GM10266 (cell line): ENCODE measurements around the gene TRMT112.

Experiments
- DNase-seq: peaks from one replicate; pipeline ENCODE4 v3.0.0; 2012; ENCODE audit errors: extremely low spot score
- TF ChIP-seq, protein P1 (sequence below): IDR thresholded peaks from 2 replicates; pipeline ENCODE4 v1.5.1; 2012; ENCODE audit warnings: mild to moderate bottlenecking, low read depth; ENCODE audit not compliant: control insufficient read depth, insufficient read depth; ENCODE audit errors: missing control alignments

The TRMT112 gene

GRCh38 chr11:64291262-64291751 lies 26.1 kb downstream of the TRMT112 start, which contains the start of gene KCNK4:
Gene KCNK4 (plus strand): TSS chr11:64291302. CDS start chr11:64293019, 1,717 bp downstream.
- TF ChIP-seq, protein P1, sequence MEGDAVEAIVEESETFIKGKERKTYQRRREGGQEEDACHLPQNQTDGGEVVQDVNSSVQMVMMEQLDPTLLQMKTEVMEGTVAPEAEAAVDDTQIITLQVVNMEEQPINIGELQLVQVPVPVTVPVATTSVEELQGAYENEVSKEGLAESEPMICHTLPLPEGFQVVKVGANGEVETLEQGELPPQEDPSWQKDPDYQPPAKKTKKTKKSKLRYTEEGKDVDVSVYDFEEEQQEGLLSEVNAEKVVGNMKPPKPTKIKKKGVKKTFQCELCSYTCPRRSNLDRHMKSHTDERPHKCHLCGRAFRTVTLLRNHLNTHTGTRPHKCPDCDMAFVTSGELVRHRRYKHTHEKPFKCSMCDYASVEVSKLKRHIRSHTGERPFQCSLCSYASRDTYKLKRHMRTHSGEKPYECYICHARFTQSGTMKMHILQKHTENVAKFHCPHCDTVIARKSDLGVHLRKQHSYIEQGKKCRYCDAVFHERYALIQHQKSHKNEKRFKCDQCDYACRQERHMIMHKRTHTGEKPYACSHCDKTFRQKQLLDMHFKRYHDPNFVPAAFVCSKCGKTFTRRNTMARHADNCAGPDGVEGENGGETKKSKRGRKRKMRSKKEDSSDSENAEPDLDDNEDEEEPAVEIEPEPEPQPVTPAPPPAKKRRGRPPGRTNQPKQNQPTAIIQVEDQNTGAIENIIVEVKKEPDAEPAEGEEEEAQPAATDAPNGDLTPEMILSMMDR: no peak
- DNase-seq: no peak

DNA sequence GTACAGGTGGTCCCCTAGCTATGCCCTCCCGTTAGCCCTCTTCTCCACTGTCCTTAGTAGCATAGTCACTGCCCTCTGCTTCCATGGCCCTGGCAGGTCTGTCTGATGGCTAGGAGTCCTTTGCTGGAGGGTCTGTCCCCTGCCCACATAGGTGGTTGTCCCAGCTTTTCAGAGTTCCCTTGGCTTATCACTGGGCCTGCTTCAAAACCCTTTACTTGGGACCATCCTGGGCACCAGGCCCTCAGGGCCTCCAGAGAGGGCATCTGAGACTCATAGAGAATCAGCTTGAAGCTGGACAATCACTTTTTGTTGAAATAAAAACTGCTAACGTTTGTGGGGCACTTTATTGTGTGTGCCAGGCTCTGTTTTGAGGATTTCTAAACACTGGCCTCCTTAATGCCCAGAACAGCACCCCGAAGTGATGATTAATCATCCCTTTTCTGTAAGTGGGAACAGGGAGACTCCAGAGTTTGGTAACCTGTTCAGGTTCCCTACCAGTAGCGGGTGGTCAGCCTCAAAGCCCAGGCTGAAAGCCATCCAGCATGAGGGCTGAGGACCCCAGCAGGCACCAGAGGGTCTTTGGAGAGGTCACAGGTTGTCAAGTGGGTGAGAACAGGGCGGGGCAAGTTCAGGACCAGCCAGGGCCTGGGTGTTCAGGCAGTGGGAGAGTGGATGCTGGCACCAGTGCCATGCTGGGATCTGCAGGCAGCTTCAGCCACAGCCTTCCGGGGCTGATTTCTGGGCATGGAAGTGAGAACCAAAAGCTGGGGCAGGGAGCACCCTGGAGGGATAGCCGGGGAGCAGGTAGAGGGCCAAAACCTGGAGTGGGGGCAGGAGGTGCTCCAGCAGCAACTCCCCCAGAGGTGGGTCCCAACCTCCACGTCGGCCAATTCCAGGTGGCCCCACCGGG lies 26.8 kb downstream of the TRMT112 start:
- no peak for DNase-seq
- TF ChIP-seq, protein P1: no peak

DNA sequence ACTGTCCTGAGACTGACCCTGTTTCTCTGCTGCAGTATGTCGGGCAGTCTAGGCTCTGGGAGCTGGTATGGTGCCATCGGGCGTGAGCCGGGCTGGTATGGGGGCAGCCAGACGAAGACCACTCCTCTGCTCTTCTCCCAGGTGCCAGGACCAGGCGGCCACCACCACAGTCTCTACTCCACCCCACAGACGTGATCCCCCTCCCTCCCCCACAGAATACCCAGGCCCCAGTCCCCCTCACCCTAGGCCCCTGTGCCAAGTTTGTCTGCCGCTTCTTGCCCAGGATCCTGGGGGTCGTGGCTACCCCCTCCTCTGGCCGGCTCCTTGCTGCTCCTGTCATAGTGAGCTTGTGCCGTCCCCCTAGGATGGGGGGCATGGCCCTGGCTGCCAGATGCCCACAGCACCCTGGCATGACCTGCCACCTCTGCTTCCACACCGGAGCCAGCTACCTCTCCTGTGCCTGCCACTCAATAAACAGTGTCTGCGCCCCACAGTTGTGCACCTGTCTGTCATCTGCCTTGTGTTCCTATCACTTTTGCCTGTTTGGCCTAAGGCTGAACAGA lies 28.3 kb downstream of the TRMT112 start:
- TF ChIP-seq, protein P1: no peak
- no peak for DNase-seq

DNA sequence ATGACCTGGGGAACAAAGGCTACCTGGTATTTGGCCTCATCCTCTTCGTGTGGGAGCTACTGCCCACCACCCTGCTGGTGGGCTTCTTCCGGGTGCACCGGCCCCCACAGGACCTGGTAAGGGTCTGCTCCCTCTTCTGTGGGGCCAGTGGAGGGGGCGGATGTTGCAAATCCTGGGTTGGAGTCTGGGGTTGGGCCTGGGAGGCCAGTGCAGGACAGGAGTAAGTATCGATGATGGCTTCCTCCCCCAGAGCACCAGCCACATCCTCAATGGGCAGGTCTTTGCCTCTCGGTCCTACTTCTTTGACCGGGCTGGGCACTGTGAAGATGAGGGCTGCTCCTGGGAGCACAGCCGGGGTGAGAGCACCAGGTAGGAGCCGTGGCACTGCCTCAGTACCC lies 29.0 kb downstream of the TRMT112 start:
- TF ChIP-seq, protein P1: no peak
- DNase-seq: no peak

DNA sequence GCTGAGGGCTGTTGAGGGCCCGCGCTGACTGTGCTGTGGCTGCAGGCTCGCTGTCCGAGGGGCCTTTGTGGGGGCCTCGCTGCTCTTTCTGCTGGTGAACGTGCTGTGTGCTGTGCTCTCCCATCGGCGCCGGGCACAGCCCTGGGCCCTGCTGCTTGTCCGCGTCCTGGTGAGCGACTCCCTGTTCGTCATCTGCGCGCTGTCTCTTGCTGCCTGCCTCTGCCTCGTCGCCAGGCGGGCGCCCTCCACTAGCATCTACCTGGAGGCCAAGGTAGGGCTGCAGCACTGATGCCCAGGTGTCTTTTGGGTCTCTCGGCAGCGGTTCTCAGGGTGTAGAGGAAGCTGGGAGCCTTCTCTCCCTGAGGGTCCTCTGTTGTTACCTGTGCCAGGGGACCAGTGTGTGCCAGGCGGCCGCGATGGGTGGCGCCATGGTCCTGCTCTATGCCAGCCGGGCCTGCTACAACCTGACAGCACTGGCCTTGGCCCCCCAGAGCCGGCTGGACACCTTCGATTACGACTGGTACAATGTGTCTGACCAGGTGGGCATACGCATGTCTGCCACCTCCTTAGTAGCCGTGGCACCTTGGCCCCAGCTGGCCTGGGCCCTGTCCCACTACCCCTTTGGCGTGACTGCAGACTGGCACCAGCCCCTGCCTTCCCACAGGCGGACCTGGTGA lies 29.5 kb downstream of the TRMT112 start:
- DNase-seq: no peak
- TF ChIP-seq, protein P1: no peak

DNA sequence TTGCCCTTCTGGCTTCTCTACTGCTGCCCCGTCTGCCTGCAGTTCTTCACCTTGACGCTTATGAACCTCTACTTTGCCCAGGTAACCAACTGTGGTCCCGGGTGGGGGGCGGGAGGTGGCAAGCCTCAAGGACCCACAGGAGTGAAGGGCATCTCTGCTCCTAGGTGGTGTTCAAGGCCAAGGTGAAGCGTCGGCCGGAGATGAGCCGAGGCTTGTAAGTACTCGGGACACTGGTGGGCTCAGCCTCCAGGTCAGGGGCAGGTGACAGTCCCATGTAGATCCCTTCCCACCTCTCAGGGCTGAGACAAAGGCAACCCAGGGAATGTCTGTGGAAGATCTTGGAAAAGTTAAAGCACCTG lies 30.6 kb downstream of the TRMT112 start:
- TF ChIP-seq, protein P1: no peak
- DNase-seq: no peak
